Adrenal gland (tissue), 5 donors: Measurements from ENCODE around the gene PPP2R5C.

Experiments
- CTCF ChIP-seq, 6 experiments: fragments of 450-650 bp in 4 of 6; fragments of 200-600 bp in 2 of 6; sonication (generic) in 1 of 6; IDR thresholded peaks; 1 replicate in 5 of 6; 2 replicates in 1 of 6; pipeline versions ENCODE4 v1.5.1 to v1.8.0; 2016 to 2021; ENCODE audit warnings: antibody characterized with exemption in 6 of 6, mild to moderate bottlenecking in 2 of 6, moderate library complexity in 1 of 6
- POLR2A ChIP-seq, 2 donors: fragments of 450-650 bp; IDR thresholded peaks; one replicate each; pipeline ENCODE4 v1.6.1; 2017; ENCODE audit warnings: antibody characterized with exemption in 2 of 2, mild to moderate bottlenecking in 2 of 2, moderate library complexity in 1 of 2
- donor health status: DM: no; HTN: no; CAD: no.

- TF ChIP-seq CTCF (IDR thresholded peaks at IDR 0.05) = no peak
- no peak for TF ChIP-seq POLR2A (IDR thresholded peaks at IDR 0.05)
These were observed 81.5 kb downstream of the PPP2R5C start for GRCh38 chr14:101843038-101843437.
